A673 (cell line): ENCODE data around the gene CENPT. TPM values are rescaled to one million over a fixed set of nuclear protein-coding genes. Genes with fewer than 3 reads are reported as not detected.

Experiments
- BruUV-seq: library from RNA; stranded (reverse); fragments of 400-500 nt; replicated peaks from 2 replicates; lab custom pipeline; 2021; lab: Mats Ljungman, UMichigan
- CTCF ChIA-PET: fragments of 300-600 bp; sonication (Branson Sonifier 250); formaldehyde crosslinking; loops from one replicate; lab custom pipeline; 2022; ENCODE audit warnings: antibody characterized with exemption; lab: Charles Lee
- POLR2A ChIA-PET: fragments of 300-600 bp; sonication (Branson Sonifier 250); formaldehyde crosslinking; loops from one replicate; lab custom pipeline; 2022; ENCODE audit warnings: antibody characterized with exemption; ENCODE audit not compliant: low non-redundant PET; lab: Charles Lee
- DNase-seq: peaks from one replicate; pipeline ENCODE4 v3.0.0-alpha.2; 2015; ENCODE audit warnings: low spot score
- H3K27ac ChIP-seq: fragments of 200-600 bp; sonication (generic); 2 replicates; pipeline ENCODE4 v1.5.1; 2016; ENCODE audit warnings: mixed run types, low read depth, mild to moderate bottlenecking, mixed read lengths, antibody characterized with exemption, low read length; ENCODE audit not compliant: poor library complexity, severe bottlenecking
- H3K27me3 ChIP-seq: fragments of 200-600 bp; sonication (generic); replicated peaks from 2 replicates; pipeline ENCODE4 v1.6.1; 2017; ENCODE audit warnings: mixed run types, low read depth, mild to moderate bottlenecking, mixed read lengths, antibody characterized with exemption, low read length; ENCODE audit not compliant: insufficient read depth, poor library complexity
- H3K36me3 ChIP-seq: fragments of 200-600 bp; sonication (generic); 2 replicates; pipeline ENCODE4 v1.6.1; 2016; ENCODE audit warnings: mixed run types, mild to moderate bottlenecking, mixed read lengths, antibody characterized with exemption, low read length; ENCODE audit not compliant: insufficient read depth, poor library complexity, severe bottlenecking
- H3K4me1 ChIP-seq: fragments of 200-600 bp; sonication (generic); 2 replicates; pipeline ENCODE4 v1.6.1; 2017; ENCODE audit warnings: mixed run types, mild to moderate bottlenecking, mixed read lengths, antibody characterized with exemption, low read length; ENCODE audit not compliant: insufficient read depth, poor library complexity, severe bottlenecking
- H3K4me3 ChIP-seq: fragments of 200-600 bp; sonication (generic); 2 replicates; pipeline ENCODE4 v1.5.1; 2016; ENCODE audit warnings: low read depth, mixed run types, mild to moderate bottlenecking, mixed read lengths, low read length; ENCODE audit not compliant: poor library complexity, severe bottlenecking
- H3K9me3 ChIP-seq: fragments of 200-600 bp; sonication (generic); 2 replicates; pipeline ENCODE4 v1.6.1; 2016; ENCODE audit warnings: mixed run types, low read depth, mild to moderate bottlenecking, mixed read lengths, antibody characterized with exemption, low read length; ENCODE audit not compliant: poor library complexity, severe bottlenecking
- EZH2 ChIP-seq: fragments of 200-600 bp; sonication (generic); IDR thresholded peaks from 2 replicates; pipeline ENCODE4 v1.6.1; 2017; ENCODE audit warnings: borderline replicate concordance, low read depth, mild to moderate bottlenecking, mixed read lengths, antibody characterized with exemption, low read length; ENCODE audit not compliant: poor library complexity, severe bottlenecking
- intact Hi-C: fragments of 100-400 bp; cut with micrococcal nuclease; formaldehyde crosslinking; loops from one replicate; pipeline ENCODE4 v1.10.0; 2022; ENCODE audit not compliant: unreplicated experiment
- total RNA-seq: library from RNA; stranded (reverse); gene quantifications from 2 replicates; pipeline ENCODE4 v1.2.3, GENCODE V29; 2021
- TF ChIP-seq, protein P1 (sequence below): fragments of 300-800, 200-600 bp; sonication (generic); conservative IDR thresholded peaks from 2 replicates; pipeline ENCODE4 v1.5.1; 2017; ENCODE audit warnings: low read depth, mild to moderate bottlenecking, antibody characterized with exemption, low read length, moderate library complexity, mixed read lengths

CENPT gene
- total RNA-seq, 1 experiment from 2014 or later = 52.9 TPM

DNA sequence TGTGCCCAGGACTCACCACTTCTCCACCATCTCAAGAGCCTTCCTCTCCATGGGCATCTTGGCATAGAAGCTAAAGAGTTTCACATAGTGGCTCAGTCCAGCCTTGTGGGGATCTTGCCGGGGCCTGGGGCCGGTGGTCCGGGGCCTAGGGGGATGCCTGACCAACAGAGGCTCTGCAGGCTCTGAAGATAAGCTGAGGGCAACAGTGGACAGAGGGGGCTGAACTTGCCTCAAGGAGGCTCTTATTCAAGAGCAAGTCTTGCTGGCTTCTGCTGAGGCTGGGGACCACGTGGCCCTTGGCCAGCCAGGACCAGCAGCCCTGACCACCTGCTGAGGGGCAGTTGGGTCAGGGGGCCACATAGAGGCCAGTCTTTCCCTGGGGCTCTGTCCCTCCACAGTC, 18.8 kb downstream of the CENPT start:
- no peak for DNase-seq
- no peak overlapping the region for H3K4me3 ChIP-seq
- H3K27me3 ChIP-seq = no peaks in the 10 kb centered on the region
- no peak overlapping the region for H3K27ac ChIP-seq
- no peak for TF ChIP-seq EZH2
- POLR2A ChIA-PET = no interaction called here
- H3K36me3 ChIP-seq = peaks cover 36% of the 10 kb centered on the region
- BruUV-seq = no TSS peak
- CTCF ChIA-PET = no interaction called here
- no peaks in the 10 kb centered on the region for H3K9me3 ChIP-seq
- intact Hi-C loops = no loop called here
- H3K4me1 ChIP-seq = no peaks in the 10 kb centered on the region

DNA sequence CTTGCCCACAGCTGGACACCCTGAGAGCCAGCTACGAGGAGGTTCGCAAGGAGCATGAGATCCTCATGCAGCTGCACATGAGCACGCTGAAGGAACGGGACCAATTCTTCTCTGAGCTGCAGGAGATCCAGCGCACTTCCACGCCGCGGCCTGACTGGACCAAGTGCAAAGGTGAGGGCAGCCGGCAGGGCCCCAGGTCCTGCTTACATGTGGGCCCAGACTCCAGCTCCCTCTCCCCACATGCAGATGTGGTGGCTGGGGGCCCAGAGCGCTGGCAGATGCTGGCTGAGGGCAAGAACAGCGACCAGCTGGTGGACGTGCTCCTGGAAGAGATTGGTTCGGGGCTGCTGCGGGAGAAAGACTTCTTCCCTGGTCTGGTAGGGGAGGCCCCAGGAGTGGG, 21.6 kb downstream of the CENPT start:
- H3K36me3 ChIP-seq = peaks cover 24% of the 10 kb centered on the region

DNA sequence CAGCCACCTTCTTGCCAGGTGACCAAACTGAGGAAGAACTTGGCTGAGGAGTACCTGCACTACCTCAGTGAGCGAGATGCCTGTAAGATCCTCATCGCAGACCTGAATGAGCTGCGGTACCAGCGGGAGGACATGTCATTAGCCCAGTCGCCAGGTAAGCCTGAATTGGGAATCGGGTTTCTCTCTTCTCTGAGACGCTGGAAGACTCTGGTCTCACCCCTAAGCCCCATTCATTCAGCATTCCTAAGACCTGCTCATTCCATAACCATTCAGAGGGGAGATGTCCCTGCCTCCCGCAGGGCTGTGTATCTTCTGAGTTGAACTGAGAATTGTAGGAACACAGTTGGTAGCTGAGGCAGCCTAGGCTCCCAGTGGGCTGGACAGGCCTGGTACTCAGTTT, 22.4 kb downstream of the CENPT start:
- no peak overlapping the region for H3K27ac ChIP-seq
- TF ChIP-seq, protein P1, sequence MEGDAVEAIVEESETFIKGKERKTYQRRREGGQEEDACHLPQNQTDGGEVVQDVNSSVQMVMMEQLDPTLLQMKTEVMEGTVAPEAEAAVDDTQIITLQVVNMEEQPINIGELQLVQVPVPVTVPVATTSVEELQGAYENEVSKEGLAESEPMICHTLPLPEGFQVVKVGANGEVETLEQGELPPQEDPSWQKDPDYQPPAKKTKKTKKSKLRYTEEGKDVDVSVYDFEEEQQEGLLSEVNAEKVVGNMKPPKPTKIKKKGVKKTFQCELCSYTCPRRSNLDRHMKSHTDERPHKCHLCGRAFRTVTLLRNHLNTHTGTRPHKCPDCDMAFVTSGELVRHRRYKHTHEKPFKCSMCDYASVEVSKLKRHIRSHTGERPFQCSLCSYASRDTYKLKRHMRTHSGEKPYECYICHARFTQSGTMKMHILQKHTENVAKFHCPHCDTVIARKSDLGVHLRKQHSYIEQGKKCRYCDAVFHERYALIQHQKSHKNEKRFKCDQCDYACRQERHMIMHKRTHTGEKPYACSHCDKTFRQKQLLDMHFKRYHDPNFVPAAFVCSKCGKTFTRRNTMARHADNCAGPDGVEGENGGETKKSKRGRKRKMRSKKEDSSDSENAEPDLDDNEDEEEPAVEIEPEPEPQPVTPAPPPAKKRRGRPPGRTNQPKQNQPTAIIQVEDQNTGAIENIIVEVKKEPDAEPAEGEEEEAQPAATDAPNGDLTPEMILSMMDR = no peak
- no peak for TF ChIP-seq EZH2
- no peaks in the 10 kb centered on the region for H3K4me1 ChIP-seq
- H3K27me3 ChIP-seq = no peaks in the 10 kb centered on the region
- ChIA-PET CTCF (no interaction called here), POLR2A (no interaction called here)
- DNase-seq = no peak
- H3K9me3 ChIP-seq = no peaks in the 10 kb centered on the region
- intact Hi-C loops = no loop called here
- H3K36me3 ChIP-seq = peaks cover 19% of the 10 kb centered on the region
- no TSS peak for BruUV-seq
- H3K4me3 ChIP-seq = no peak overlapping the region

More for the DNA sequence above, 21.6 kb downstream of the CENPT start:
- TF ChIP-seq, protein P1 = no peak
- no peak for TF ChIP-seq EZH2
- intact Hi-C loops = no loop called here
- ChIA-PET POLR2A (no interaction called here), CTCF (no interaction called here)
- BruUV-seq = no TSS peak
- H3K27me3 ChIP-seq = no peaks in the 10 kb centered on the region
- H3K4me1 ChIP-seq = no peaks in the 10 kb centered on the region
- no peak for DNase-seq
- no peak overlapping the region for H3K4me3 ChIP-seq
- H3K27ac ChIP-seq = no peak overlapping the region
- H3K9me3 ChIP-seq = no peaks in the 10 kb centered on the region

DNA sequence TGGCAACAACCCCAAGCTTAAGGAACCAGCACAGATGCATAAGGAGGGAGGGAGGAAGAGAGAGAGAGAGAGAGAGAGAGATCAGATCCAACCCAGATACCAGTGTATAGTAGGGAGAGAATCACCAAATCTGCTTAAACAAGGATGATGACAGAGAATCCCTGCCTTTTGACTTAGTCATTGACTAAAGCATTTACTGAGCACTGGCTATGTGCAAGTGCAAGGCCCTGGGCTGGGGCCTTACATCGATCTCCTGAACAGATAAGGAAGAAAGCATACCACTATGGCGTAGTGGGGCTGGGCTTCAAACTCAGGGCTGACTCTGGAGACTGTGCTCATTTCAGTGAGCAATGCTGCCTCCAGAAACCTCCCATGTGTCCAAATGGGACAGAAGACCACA, 25.0 kb downstream of the CENPT start:
- Histone ChIP-seq H3K4me1 (no peaks in the 10 kb centered on the region), H3K36me3 (peaks cover 2% of the 10 kb centered on the region), H3K4me3 (no peak overlapping the region), H3K9me3 (no peaks in the 10 kb centered on the region), H3K27ac (no peak overlapping the region), H3K27me3 (no peaks in the 10 kb centered on the region)
- CTCF ChIA-PET = no interaction called here
- BruUV-seq = no TSS peak
- TF ChIP-seq EZH2 = no peak
- TF ChIP-seq, protein P1 = no peak
- no peak for DNase-seq
- intact Hi-C loops = no loop called here
- POLR2A ChIA-PET = no interaction called here
